ENCODE results near the gene FSTL3.

GRCh38 chr19:723714-724113 is 47.5 kb downstream of the FSTL3 start:
- TF ChIP-seq POLR2A (IDR thresholded peaks at IDR 0.05), result no peak
- no peak for TF ChIP-seq CTCF (IDR thresholded peaks at IDR 0.05)

All from lower leg skin (tissue), 3 donors.